C4-2B (cell line): ENCODE results near the gene MSI2.

Experiments
- CTCF ChIP-seq: fragments of 450-650 bp; conservative IDR thresholded peaks from 2 replicates; pipeline ENCODE4 v1.5.1; 2017; ENCODE audit warnings: mild to moderate bottlenecking
- ZFX ChIP-seq: fragments of 450-650 bp; IDR thresholded peaks from 2 replicates; pipeline ENCODE4 v1.6.1; 2017

GRCh38 chr17:57495771-57496170, 239.4 kb downstream of the MSI2 start:
- TF ChIP-seq ZFX: no peak
- TF ChIP-seq CTCF: no peak
